HEK293T (cell line): ENCODE results near the gene BCL10.

Experiments used
- ARNT ChIP-seq: fragments of 450-650 bp; IDR thresholded peaks from 2 replicates; pipeline ENCODE4 v1.6.1; 2017; ENCODE audit warnings: mild to moderate bottlenecking
- BHLHE40 ChIP-seq: fragments of 450-650 bp; IDR thresholded peaks from 2 replicates; pipeline ENCODE4 v1.6.1; 2016; ENCODE audit warnings: mild to moderate bottlenecking, moderate library complexity, borderline replicate concordance
- ELF4 ChIP-seq: fragments of 450-650 bp; IDR thresholded peaks from 2 replicates; pipeline ENCODE4 v1.6.1; 2017; ENCODE audit warnings: antibody characterized with exemption
- FOXA1 ChIP-seq: fragments of 450-650 bp; IDR thresholded peaks from 2 replicates; pipeline ENCODE4 v1.6.1; 2016; ENCODE audit warnings: mild to moderate bottlenecking
- FOXK2 ChIP-seq: fragments of 450-650 bp; IDR thresholded peaks from 2 replicates; pipeline ENCODE4 v1.6.1; 2016; ENCODE audit warnings: mild to moderate bottlenecking
- FOXM1 ChIP-seq: fragments of 450-650 bp; IDR thresholded peaks from 2 replicates; pipeline ENCODE4 v1.6.1; 2017; ENCODE audit warnings: mild to moderate bottlenecking, borderline replicate concordance
- HDGF ChIP-seq: fragments of 450-650 bp; IDR thresholded peaks from 2 replicates; pipeline ENCODE4 v1.6.1; 2017; ENCODE audit warnings: antibody characterized with exemption, borderline replicate concordance
- L3MBTL2 ChIP-seq: fragments of 450-650 bp; conservative IDR thresholded peaks from 2 replicates; pipeline ENCODE4 v1.6.1; 2016; ENCODE audit warnings: mild to moderate bottlenecking
- NFRKB ChIP-seq: fragments of 450-650 bp; IDR thresholded peaks from 2 replicates; pipeline ENCODE4 v1.6.1; 2016; ENCODE audit warnings: mild to moderate bottlenecking, moderate library complexity
- SP1 ChIP-seq: fragments of 450-650 bp; IDR thresholded peaks from 2 replicates; pipeline ENCODE4 v1.6.1; 2017
- SUZ12 ChIP-seq: fragments of 450-650 bp; IDR thresholded peaks from 2 replicates; pipeline ENCODE4 v1.6.1; 2016; ENCODE audit warnings: mild to moderate bottlenecking
- TARDBP ChIP-seq: fragments of 450-650 bp; IDR thresholded peaks from 2 replicates; pipeline ENCODE4 v1.6.1; 2016
- ZNF384 ChIP-seq: fragments of 450-650 bp; IDR thresholded peaks from 2 replicates; pipeline ENCODE4 v1.6.1; 2016

- TF ChIP-seq ELF4, result no peak
- TF ChIP-seq ARNT, result no peak
- no peak for TF ChIP-seq SUZ12
- TF ChIP-seq L3MBTL2, result no peak
- TF ChIP-seq FOXM1, result no peak
- no peak for TF ChIP-seq SP1
- no peak for TF ChIP-seq TARDBP
- TF ChIP-seq FOXA1, result no peak
- TF ChIP-seq HDGF, result no peak
- TF ChIP-seq BHLHE40, result no peak
- no peak for TF ChIP-seq ZNF384
- no peak for TF ChIP-seq FOXK2
- no peak for TF ChIP-seq NFRKB
These were observed 4.2 kb upstream of the BCL10 start for GRCh38 chr1:85280636-85281035.
